Fibroblast of gingiva (primary cell): Measurements from ENCODE around the gene PILRB.
"Not testable (repeated sequence)": the region's sequence is repeated elsewhere in the genome, so short reads cannot be mapped to it uniquely, and the experiment has no call there.

ENCODE experiments used
- DNase-seq: peaks from one replicate; pipeline ENCODE4 v3.0.0-alpha.2; 2011; ENCODE audit warnings: low read depth

The PILRB gene

GRCh38 chr7:100376066-100376465 is 18.1 kb downstream of the PILRB start:
- no peak for DNase-seq

DNA sequence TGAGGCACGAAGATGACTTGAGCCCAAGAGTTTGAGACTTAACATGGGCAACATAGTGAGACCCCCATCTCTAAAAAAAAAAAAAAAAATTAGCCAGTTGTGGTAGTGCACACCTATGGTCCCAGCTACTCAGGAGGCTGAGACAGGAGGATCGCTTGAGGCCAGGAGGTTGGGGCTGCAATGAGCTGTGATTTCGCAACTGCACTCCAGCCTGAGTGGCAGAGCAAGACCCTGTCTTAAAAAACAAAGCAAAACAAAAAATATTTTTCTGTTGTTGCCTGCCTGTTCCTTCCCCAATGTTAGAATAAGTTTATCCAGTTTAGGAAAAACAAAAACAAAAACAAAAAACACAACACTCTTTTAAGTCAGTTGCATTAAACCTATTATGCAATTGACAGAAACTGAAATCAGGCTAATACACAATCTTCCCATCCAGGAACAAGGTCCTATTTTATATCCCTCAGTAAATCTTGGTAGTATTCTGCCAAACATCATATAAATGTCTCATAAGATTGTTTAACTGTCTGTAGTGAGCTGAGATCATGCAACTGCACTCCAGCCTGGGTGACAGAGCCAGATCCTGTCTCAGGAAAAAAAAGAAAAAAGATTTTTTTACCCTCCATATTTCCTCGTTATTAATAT is 20.3 kb downstream of the PILRB start:
- no peak for DNase-seq

DNA sequence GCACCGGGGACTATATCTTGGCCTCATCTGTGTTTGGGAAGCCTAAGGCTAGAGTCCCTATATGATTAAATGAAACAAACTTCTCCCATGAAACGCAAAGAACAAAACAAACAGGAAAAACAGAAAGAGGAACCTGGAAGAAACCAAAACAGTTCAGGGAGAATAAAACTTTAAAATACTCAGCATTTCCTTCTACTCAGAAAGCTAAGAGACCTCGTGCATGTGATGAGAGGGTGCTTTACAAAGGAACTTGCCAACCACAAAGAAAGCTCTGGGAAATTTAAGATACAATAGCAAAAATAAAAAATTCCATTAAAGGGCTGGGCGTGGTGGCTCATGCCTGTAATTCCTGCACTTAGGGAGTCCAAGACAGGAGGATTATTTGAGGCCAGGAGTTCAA is 22.3 kb downstream of the PILRB start:
- no peak for DNase-seq

GRCh38 chr7:100381531-100382233 is 23.8 kb downstream of the PILRB start:
- DNase-seq: not testable (repeated sequence)

DNA sequence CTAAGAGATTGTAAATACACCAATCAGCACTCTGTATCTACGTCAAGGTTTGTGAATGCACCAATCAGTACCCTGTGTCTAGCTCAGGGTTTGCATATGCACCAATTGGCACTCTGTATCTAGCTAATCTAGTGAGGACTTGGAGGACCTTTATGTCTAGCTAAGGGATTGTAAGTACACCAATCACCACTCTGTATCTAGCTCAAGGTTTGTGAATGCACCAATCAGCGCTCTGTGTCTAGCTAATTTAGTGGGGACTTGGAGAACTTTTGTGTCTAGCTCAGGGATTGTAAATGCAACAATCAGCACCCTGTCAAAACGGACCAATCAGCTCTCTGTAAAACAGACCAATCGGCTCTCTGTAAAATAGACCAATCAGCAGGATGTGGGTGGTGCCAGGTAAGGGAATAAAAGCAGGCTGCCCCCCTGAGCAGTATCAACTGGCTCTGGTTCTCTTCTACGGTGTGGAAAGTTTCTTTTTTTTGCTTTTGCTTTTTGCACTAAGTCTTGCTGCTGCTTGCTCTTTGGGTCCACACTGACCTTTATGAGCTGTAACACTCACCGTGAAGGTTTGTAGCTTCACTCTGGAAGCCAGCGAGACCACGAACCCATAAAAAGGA is 24.4 kb downstream of the PILRB start:
- not testable (repeated sequence) for DNase-seq

- DNase-seq: no peak
These were observed 26.8 kb downstream of the PILRB start for GRCh38 chr7:100384628-100385294.

- no peak for DNase-seq
These were observed 29.0 kb downstream of the PILRB start for GRCh38 chr7:100386940-100387339.

DNA sequence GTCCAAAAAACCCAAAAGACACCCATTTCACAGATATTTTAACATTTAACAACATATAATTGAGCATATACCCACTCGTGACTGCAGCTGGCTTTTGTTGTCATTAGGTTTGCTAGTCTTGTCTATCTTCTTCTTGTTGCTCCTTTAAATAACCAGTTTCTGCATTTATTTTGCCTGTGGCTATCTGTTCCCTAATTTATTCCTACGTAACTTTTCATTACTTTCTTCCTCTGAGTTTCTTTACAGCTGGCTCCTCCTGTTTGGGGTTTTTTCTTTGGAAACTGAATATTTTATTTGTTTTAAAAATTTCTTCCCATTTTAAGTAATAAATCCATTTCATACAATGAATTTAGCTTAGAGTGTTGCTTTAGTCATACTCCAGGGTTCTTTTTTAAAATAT is 29.8 kb downstream of the PILRB start:
- no peak for DNase-seq

DNA sequence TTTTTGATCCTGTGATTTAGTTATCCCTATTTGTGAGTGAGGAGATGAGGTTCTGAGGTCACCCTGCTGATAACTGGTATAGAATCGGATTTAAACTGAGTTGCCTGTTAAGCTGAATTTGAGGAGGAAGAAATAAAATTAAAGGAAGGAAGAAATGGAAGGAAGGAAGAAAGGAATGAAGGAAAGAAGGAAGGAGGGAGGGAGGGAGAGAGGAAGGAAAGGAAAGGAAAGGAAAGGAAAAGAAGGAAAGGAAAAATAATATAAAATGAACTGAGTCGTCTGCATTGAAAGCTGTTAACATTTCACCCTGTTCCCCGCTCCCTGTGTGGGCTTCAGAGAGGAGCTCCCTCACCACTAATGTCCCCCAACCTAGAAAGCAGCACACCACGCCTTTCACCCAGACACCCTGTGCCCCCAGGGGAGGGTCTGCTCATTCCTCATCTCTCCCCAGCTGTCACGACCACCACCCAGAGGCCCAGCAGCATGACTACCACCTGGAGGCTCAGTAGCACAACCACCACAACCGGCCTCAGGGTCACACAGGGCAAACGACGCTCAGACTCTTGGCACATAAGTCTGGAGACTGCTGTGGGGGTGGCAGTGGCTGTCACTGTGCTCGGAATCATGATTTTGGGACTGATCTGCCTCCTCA is 31.6 kb downstream of the PILRB start:
- no peak for DNase-seq

- no peak for DNase-seq
These were observed 32.5 kb downstream of the PILRB start for GRCh38 chr7:100390286-100391009.

- no peak for DNase-seq
These were observed 35.5 kb downstream of the PILRB start for GRCh38 chr7:100393233-100393905.

DNA sequence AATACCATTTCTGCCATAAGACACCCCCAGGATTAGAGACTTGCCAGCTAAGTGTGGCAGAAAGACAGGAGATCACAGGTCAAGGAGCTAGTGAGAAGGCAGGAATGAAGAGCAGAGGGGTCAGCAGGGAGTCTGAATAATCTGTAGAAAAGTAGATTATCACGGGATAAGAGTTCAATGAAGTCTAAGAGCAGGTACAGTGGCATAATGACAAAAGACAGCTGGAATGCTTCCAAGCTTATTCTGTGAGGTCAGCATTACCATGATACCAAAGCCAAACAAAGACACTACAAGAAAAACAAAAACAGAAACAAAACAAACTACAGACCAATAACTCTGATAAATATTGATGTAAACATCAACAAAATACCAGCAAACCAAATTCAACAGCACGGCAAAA is 36.2 kb downstream of the PILRB start:
- DNase-seq: no peak

- DNase-seq: no peak
These were observed 38.6 kb downstream of the PILRB start for GRCh38 chr7:100396421-100396982.

- no peak for DNase-seq
These were observed 39.6 kb downstream of the PILRB start for GRCh38 chr7:100397315-100398081.

GRCh38 chr7:100398239-100398638 is 40.3 kb downstream of the PILRB start:
- no peak for DNase-seq

DNA sequence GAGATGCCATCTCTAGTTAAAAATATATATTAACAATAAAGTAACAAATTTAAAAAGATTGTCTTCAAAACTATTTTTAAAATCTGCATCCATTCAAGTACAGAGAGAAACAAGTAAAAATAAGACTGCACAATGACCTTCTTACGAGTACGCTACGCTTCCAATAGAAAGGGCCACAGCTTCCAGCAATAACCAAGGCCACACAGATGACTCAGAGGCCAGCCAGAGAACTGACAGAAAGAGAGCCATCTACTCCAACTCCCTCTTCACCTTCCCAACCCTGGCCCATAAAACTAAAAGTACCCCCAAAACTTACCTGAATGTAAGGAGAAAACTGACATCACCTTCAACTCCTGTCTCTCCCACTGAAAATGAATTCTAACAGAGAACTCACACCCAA is 42.1 kb downstream of the PILRB start:
- DNase-seq: no peak

- no peak for DNase-seq
These were observed 42.7 kb downstream of the PILRB start for GRCh38 chr7:100400656-100401055.

DNA sequence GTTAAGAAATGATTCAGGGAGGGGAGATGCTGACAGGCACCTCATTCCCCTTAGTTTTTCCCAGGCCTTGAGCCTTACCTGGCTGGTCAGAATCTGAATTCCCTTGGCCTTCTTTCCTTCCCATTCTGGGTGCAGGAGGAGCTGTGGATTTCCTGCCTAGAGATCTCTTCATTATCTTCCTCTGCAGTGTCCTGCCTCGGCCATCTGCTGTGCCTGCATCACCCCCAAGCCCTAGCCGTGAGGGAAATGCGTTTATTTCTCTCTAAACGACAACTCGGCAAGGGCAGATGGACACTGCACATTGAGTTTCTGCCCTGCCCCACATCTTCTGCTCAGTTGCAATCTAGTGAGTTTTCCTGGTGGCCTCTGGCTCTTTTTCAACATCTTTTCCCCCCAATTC is 43.9 kb downstream of the PILRB start:
- DNase-seq: no peak

DNA sequence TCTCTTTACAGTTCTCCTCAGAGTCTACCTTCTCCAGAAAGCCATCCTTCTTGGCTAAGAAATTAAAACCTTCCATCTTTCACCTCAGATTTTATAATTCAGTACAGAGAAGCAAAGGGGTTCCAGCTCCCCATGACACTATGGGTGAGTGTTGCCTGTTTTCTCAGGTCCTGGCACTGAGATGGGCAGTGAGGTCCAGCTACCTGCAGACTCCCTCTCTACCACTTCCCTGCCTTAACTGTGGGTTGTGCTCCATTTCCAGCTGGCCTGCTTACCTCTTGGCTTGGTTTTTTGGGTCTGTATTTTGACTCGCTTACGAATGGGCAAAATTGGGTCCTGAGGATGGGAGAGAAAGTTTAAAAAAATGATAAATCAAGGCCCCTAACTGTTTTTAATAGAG is 44.3 kb downstream of the PILRB start:
- no peak for DNase-seq

GRCh38 chr7:100406767-100407166 is 48.9 kb downstream of the PILRB start:
- no peak for DNase-seq
